Measurements from ENCODE around the gene C1orf21.
"Not testable (repeated sequence)": the region's sequence is repeated elsewhere in the genome, so short reads cannot be mapped to it uniquely, and the experiment has no call there.

C1orf21 gene

DNA sequence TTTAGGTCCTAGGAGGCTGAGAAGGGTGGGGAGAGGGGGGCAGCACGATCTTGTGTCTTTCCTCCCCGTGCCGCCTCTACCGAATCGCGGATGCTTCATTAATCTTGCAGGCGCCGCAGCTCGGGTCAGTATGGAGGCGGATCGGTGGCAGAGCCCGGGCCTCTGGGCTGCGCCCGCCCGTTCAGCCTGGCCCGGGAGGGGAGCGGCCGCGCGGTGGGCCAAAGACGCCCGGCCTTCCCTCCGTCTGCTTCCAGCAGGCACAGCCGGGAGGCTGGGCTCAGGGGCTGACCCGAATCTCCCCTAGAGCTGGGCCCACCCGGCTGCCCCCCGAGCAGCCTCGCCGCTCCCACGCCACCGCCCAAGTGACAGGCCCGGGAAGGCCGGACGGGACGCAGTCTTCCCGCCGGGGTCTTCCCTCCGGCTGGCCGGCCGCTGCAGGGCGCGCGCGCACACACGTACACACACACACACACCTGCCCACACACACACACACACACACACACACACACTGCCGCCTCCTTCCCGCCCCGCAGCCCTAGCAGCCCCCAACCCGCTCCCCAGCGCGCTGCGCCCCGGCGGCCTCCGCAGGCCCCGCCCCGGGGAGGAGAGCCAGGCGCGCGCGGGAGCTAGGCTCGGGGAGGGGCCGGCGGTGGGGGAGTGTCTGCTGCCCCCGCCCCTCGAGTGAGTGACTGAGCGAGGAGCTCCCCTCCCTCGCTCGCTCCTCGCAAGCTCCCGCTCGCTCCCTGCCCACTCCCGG is at the start of gene C1orf21:
Gene C1orf21, plus strand, starts transcription at position 718 of the 757 bp plus-strand sequence. CDS start 90,481 bp downstream, outside the sequence.
- peak; percentile 15 for DNase-seq

DNA sequence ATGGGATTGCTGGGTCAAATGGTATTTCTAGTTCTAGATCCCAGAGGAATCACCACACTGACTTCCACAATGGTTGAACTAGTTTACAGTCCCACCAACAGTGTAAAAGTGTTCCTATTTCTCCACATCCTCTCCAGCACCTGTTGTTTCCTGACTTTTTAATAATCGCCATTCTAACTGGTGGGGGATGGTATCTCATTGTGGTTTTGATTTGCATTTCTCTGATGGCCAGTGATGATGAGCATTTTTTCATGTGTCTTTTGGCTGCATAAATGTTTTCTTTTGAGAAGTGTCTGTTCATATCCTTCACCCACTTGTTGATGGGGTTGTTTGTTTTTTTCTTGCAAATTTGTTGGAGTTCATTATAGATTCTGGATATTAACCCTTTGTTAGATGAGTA is 49.0 kb upstream of the C1orf21 start:
- DNase-seq: not testable (repeated sequence)

DNA sequence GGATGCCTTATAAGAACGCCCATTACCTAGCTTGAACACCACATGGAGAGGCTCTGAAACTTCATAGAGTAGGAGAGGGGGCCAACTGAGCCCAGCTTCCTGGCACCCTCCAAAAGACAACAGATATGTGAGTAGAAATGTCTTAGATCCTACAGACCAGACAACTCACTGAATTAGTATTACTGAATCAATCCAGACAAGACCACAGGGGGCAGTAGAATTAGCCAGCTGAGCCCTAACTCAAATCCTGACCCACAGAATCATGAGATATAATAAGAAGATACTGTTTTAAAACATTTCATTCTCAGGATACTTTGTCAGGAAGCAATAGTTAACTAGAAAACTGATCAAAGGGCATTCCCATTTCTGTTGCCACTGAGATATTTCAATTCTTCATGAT is 45.8 kb upstream of the C1orf21 start:
- DNase-seq: no peak

DNA sequence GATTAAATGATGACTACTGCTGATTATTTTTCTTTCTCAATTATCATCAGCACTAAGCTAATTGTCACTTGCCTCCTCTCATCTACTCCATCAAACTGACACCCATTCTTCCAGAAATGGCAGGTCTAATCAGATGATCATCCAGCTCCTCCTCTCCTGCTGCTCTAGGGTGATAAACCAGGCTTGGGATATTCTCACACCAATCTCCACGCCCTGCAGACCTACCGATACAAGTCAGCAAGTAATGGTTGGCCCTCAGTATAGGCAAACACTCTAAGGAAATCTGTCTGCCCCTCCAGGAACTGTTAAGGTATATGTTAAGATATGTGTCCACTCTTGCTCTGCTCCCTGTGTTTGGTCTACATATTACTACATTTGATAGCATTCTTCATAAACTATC is 36.3 kb upstream of the C1orf21 start:
- DNase-seq: no peak

DNA sequence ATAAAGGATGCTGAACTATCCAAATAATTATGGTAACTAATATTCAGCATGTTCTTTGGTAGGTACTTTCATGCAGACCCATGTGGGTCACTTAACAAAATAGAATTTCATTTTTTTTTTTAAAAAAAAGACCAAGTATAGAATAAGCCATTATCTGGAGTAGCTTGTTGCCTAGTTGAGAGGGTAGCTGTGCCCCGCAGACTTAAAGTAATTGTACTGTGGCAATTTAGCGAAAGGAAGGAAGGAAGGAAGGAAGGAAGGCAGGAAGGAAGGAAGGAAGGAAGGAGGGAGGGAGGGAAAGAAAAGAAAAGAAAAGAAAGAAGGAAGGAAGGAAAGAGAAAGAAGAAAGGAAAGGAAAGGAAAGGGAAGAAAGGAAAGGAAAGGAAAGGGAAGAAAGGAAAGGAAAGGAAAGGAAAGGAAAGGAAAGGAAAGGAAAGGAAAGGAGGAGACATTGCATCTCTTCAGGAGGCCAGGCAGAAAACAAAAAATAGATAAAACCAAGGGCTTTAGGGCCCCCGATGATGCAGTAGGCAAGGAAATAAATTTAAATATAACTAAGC is 35.3 kb upstream of the C1orf21 start:
- no peak for DNase-seq

DNA sequence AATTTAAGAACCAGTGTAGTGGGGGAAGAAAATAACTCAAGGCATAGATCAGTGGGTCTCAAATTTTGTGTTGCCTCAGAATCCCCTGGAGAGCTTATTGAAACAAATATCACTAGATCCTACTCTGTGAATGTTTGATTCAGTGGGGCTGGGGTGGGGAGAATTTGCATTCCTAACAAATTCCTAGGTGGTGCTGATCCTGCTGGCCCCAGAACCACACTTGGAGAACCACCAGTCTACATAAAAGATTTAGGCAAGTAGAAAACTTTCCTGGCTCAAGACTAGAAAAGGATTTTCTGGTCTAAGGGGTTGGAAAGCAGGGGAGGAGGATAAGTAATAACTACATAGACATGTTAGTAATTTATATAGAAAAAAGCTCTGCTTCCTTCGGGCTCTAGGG is 34.1 kb upstream of the C1orf21 start:
- DNase-seq: no peak

- no peak for DNase-seq
Measured at GRCh38 chr1:184354719-184355118, 32.1 kb upstream of the C1orf21 start.

DNA sequence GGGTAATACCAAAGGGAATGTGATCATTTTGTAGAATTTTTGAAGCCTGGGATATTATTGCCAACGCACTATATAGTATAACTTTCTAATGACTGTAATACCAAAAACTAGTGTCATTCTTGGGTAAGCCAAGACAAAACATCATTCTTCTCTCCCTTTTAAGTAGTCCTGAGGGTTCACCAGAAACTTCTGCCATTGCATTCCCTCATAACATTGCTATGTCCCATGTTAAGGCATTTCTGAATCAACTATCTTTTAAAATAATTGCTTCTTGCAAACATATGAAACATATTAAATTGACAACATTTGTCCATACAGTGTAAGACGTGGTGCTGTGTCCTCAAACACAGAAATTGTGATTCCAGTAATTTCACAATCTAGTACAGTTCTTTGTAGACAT is 29.9 kb upstream of the C1orf21 start:
- no peak for DNase-seq

- DNase-seq: no peak
Measured at GRCh38 chr1:184358256-184358655, 28.6 kb upstream of the C1orf21 start.

DNA sequence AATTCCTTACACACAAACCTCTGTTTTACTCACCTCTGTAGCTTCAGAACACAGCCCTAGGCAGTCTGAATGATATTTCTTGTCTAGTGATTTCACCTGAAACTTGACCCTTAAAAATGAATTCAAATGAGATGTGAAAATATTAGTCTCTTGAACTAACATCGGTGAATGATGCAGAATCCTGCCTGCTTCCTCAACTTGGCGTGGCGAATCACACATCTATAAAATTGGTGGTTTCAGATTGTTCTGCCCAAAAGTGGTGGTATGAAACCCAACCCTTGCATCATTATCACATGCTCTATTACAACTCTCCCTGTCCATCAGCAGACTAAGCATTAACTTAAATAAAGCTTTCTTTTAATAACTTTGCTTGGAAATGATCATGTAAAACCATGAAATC is 26.9 kb upstream of the C1orf21 start:
- DNase-seq: no peak

DNA sequence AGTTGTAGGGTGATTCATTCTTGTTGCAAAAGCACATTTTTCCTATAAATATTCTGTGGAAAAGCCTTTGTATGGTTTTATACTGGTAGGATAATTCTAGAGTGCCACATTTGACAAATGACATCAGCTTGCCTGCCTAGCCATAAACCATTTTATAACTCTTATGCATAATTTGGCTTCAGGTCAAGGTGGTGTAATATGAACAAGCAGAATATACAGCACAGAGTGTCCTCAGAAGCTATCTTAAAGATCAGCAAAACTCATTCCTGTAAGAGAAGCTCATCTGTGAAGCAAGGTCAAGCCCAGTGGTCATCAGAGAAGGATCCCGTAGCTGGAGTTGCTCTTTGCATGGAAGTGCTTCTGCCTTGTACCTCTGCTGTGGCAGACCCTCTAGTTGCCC is 24.0 kb upstream of the C1orf21 start:
- no peak for DNase-seq

GRCh38 chr1:184365699-184366098 is 21.1 kb upstream of the C1orf21 start:
- DNase-seq: no peak

GRCh38 chr1:184366997-184367396 is 19.8 kb upstream of the C1orf21 start:
- no peak for DNase-seq

DNA sequence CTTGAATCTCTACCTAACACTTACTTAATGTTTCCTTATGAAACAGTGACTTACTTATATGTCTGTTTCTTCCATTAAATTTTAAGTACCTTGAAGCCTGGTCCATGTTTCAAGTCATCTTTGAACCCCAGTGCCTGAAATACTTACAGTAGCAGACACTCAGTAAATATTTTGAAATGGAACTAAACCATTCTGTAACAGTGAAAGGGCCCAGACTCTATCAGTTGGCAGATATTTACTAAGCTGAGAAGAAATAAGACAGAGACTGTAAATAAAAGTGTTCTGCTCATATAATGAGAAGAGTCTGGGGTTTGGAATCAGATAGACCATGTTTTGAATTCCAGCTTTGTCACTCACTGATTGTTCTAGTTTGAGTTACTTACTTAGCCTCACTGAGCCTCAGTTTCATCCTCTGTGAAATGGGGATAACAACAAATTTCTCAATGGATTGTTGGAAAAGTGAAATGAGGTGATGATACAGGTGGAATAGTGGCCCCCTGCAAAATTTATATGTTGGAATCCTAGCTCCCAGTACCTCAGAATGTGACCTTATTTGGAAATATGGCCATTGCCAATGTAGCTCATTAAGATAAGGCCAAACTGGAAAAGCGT is 19.3 kb upstream of the C1orf21 start:
- no peak for DNase-seq

DNA sequence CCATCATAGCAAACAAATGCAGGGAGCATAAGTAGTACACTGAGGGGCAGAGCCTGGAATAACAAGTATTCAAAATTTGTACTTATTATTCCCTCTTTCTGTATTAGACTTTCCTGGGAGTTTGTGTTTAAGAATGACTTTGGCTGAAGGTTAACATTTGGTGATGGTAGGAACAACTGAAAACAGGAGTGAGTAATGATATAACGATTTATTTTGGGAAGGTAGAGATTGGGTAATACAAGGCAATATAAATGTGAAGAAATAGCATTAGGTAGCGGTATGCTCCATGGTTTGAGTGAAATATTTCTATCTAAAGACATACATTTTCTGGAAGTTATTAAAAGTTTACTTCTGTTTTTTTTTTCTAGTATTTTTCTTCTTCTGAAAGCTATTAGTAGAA is 18.5 kb upstream of the C1orf21 start:
- no peak for DNase-seq

DNA sequence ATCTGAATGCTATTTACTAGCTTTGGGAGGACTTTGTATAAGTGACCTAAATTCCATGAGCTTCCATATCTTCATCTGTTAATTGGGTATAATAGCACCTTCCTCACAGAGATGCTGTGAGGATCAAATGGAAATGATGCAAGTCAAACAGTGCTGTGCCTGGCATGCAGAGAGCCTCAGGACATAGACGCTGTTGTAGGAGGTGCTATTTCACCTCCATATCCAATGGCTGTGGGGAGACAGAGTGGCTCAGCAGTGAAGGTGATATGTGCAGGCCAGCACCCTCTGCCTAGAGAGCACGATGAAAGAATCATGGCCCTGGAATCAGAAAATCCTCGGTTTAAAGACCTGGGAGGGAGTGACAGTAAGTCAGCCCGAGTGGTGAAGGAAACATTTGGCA is 16.0 kb upstream of the C1orf21 start:
- no peak for DNase-seq

DNA sequence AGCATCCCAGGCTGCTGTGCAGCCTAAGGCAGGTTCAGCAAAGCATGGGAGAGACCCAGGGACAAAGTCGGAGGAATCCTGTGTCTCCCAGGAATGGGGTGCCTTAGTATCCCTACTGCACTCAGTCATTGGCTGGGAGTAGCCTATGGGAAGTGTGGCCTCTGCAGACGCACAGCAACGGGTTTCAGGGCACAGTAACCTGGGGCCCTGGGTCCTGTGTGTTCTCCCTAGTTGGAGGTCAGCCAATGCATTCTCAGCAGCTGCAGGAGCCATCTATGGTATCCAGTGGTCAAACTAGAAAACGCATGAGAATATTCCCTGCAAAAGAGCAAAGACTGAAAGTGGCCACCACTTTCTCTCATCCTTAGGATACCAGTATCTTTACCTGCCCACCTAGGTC is 13.7 kb upstream of the C1orf21 start:
- no peak for DNase-seq

- no peak for DNase-seq
Measured at GRCh38 chr1:184376369-184376768, 10.5 kb upstream of the C1orf21 start.

GRCh38 chr1:184379111-184379752 is 7.6 kb upstream of the C1orf21 start:
- DNase-seq: no peak

GRCh38 chr1:184380468-184380867 is 6.4 kb upstream of the C1orf21 start:
- DNase-seq: no peak

DNA sequence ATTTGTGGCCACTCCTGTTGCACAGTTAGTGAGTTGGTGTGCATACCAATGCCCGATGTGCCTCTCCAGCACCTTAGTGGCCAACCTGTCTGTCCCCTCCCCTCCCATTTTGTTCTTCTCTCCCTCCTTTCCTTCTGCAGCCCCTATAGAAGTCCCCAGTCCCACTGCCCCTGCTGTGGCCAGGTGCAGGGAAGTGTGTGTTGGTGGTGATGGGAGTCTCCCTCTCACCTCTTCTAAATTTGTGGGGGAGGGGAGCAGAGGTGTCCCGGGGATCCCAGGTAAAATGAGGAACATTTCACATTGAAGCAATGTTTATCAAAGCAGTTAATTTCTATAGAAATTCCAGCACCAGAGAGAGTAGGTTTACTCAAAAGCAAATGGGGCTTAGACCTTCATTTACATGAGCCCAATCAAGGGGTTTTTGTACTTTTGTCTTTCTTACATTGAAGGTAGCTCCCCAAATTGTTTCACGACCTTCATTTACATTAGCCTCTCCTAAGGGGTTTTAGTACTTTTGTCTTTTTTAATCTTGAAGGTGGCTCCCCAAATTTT is 3.0 kb upstream of the C1orf21 start:
- DNase-seq: no peak

DNA sequence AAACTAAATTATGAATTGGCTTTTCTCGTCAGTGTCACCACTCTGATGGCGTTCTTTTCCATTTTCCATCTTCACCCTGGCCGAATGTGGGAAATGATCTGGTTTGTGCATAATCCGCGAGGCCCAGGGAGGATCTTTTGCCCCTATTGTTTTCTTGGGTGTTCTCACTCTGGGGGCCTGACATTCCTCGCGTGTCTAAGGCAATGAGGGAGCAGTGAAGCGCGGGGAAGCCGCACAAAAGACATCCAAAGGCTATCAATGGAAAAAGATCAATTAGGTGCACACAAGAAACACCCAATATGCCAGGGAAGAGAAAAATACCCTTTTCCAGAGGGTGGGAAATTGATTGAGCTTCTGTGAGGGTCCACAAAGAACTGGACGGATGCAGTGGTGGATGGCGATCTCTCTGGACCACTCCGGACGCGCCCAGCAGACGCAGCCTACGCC is 941 bp upstream of the C1orf21 start:
- no peak for DNase-seq

GRCh38 chr1:184387069-184387475 is 243 bp downstream of the C1orf21 start:
- no peak for DNase-seq

Measured in NCI-H2029 (cell line).